ENCODE data around the gene UCHL5.

Gene UCHL5

DNA sequence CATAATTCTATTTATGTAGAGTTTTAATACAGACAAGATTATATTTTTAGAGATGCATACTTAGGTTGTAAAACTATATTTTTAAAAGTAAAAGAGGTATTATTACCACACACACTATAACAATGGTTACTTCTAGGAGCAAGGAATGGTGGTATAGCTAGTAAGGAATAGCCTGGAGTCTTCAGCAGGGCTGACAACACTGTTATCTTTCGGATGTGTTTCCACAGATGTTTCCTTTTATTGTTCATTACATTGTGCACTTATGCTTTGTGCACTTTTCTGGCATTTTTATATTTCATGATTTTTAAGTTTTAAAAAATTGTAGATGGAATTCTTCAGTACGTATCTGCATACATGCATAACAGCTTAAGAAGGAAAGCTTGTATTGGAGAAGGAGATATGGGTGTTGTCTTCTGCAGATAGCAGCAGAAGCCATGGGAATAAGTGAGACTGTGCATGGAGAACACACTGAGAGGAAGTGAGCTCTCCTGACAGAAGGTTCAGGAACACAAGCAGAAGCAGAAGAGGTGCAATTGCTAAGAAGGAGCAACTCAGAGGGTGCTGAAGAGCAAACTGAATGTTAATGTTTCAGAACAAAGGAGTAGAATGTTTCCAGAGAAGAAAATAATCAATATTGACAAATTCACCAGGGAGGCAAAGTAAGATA, 91.8 kb downstream of the UCHL5 start:
- DNase-seq (ENCODE audit: low read depth): no peak

DNA sequence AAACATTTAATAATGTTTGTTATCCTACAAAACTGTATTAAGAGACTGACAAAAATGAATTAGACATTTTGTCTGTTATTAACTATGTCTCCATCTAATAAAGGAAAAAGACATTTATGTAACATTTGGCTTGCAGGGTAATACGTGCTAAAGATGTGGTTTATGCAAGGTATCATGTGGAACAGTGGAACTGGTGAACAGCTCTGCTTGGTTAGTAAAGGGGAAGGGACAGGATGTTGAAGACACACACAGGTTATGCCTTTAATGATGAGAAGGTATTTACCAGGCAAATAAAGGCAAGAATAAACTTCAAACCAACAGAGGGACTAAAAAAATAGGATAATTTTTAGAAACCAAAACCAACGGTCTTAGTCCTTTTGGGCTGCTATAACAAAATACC, 93.1 kb downstream of the UCHL5 start:
- DNase-seq (ENCODE audit: low read depth): no peak

DNA sequence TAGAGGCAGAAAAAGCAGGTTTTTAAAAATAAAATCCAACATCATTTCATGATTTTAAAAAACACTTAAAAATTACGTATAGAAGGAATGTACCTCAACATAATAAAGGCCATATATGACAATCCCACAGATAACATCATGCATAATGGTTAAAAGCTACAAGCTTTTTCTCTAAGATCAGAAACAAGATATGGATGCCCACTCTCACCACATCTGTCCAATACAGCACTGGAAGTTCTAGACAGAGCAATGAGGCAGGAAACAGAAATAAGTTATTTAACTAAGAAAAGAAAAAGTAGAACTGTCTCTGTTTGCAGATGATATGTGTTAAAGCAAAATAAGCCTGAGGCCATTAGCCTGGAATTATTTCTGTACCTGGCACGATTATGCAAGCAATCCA, 96.3 kb downstream of the UCHL5 start:
- DNase-seq (ENCODE audit: low read depth): no peak
